Pons (tissue), 1 donor: ENCODE results near the gene EXOC7.

Experiments used
- DNase-seq: peaks from one replicate; pipeline ENCODE4 v3.0.0-alpha.2; 2016; ENCODE audit warnings: low spot score

EXOC7 gene

DNA sequence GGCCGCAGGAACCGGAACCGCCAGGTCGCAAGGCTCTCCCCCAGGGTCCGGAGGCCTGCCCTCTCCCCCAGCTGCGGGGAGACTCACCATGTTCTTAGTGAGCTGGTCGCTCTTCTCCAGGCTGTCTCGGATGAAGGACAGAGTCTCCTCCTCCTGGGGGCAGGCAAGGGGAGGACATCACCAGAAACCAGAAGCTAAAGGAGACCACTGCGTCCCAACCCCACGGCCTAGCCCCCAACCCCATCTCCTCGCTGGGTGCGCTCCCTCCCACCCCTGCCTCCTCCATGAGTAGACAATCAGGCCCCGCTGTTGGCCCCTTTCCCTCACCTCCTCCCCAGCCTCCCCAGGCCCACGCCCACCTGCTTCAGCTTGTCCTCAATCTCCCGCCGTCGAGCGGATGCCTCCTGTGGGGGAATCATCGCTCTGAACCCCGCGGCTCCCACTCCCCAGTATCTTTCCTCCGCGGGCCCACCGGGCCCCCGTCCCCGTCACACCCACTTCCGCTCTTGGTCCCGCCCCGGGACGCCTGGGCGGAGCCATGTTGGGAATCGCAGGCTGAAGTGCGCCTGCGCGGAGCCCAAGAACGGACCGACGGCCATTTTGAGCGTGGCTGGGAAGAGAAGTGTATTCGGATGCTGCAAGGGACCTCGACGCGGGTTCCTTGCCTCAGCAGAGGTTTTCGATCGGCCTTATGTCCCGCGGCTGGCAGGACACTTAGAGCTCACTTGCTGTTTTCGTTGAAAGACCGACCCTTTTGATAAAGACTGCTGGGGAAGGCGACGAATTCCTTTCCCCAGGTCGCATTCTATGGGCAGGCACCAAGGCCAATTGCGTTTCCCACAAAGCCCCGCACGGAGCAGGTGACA, at the start of gene EXOC7:
Gene EXOC7 (minus strand): TSS at position 514 of the 866 bp plus-strand sequence. CDS start 95 bp downstream, at position 419.
- DNase-seq: peak; percentile 95

DNA sequence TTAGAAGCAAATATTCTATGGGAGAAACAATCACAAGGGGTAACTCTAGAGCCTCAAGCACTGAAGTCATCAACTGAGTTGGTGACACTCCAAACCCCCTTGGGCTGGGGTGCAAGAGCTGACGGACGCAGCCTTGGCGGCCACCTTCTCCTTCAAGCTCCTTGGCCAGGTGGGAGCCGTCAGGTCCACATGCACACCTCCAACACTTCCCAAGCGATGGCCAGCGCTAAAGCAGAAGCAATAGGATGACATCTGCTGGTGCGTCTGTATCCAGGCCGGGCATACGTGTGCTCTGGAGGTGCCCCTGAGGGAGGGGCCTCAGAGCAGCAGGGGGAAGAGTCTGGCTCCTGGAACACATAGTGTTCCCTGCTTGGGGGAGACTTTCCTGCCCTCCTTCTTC, 49.6 kb upstream of the EXOC7 start:
- DNase-seq: no peak

GRCh38 chr17:76152591-76152990, 49.0 kb upstream of the EXOC7 start:
- DNase-seq: peak; percentile 53

GRCh38 chr17:76151896-76152454, 48.4 kb upstream of the EXOC7 start:
- DNase-seq: no peak

DNA sequence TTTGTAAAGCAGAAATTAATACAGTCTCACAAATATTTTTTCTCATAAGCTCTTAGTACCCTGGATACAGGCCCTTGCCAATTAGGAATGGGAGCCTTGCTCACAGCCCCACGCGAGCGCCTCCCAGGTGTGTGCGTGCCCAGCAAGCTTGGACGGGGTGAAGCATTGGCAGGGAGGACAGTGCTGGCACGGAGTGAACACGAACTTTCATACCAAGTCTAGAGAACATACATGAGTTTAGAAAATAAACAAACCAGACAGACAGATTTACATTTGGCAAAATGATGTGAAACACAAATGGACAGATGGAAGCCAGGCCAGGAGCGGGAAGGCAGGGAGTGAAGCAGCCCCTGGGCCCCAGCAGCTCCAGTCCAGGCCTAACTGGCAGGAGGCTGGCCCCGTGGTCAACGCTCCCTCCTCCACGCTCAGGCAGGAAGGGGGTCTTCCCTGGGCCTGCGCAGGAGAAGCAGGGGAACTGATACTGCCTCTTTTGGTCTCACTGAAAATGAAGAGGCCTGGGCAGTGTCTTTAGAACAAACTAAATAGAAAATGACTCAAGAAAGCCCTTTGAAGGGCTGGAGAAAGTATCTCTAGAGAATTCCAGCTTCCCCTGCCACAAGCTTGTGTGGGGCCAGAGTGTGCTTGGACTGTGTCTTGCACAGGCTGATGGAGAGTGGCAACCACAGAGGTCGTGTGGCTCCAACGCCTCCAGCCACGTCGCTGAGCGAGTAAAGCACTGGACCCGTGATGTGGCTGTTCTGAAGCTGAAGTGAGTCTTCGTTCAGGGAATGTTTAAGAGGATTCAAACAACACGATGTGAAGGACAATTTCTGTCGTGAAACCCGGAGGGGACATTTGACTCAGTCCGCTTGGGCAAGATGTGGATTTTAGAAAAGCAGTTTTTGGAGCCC, 47.4 kb upstream of the EXOC7 start:
- no peak for DNase-seq

DNA sequence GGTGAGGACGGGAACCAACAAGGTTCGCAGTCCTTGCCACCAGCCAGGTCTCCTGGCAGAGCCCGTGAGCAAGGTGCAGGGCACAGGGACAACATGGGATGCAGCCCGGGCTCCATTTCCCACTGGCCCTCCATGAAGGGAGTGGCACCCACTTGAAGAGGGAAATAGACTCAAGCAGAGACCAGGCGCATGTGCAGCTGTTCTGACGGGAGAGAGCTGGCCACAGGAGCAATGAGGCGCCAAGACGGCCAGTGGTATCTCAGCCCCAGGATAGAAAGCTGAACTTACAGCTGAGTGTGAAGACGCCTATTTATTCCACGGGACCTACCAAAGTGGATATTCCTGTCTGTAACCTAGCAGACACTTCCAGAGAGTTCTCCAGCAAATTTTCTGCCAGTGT, 45.6 kb upstream of the EXOC7 start:
- DNase-seq: no peak

GRCh38 chr17:76148015-76148326, 44.4 kb upstream of the EXOC7 start:
- DNase-seq: no peak

- no peak for DNase-seq
Measured at GRCh38 chr17:76147211-76148014, 43.8 kb upstream of the EXOC7 start.

DNA sequence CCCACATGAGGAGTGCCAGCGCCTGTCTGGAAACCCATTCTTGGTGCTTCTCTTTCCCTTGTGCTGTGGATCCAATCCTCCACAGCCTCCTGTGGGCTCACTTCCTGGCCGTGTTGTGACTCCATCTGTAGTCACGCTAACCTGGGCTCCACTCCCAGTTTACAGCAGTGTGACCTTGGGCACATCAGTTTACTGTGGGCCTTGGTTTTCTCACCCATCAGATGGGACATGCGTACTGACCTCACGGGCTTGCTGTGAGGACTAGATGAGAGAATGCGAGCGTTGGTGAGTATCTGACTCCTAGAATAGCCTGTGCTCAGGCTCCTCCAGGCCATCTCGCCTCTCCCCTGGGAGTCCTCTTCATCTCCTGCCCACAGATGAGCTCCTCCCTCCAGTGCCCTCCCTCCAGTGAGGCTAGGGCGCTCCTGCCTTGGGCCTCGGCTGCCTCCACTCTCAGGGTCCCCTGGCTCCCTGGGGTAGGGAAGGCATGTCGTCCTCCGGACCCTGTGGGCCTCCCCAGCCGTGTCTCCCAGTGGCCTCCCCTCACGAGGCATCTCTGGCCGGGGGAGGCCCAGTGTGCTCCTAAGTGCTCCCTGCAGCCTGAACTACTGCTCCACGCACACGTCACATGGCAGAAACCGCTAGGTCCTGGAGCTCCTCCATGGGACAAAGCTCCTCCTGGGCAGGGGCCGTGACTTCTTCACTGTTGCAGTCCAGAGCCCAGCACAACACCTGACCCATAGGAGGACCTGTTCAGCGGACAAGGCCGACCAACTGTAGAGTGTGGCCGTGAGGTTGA, 42.7 kb upstream of the EXOC7 start:
- DNase-seq: no peak

DNA sequence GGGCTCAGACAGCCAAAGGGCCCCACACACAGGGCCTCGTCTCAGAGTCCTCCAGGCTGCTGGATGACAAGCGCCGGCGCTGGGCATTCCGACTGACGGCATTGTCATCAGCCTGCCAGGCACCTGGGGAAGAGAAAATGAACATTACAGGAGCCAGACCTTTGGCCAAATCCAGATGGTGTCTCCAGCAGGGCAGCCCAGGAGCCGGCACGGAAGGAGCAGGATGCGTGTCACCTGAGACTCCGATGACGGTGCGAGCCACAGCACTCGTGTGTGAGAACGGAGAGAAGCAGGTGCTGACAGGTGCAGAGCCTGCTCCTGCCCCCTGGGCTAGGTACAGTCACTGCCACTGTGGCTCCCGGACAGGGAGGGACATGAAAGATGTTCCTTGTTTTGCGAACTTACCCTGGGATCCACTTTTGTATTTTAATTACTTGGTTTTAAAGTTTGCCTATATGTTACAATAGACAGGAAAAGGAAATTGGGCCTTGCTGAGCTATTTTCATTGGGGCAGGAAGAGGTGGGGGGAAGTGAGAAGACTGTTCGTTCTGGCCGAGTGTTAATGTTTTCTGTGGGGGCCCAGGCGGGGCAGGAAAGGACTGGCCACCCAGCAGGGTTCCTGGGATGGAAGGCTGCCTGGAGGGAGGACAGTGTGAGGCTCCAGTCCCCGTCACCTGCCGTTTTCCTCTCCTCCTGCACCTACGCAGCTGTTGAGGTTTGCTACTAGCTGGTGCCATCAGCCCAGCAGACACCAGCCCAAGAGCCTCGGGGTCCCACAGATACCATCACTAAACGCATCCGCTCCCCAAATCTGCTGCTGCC, 41.9 kb upstream of the EXOC7 start:
- DNase-seq: no peak

- DNase-seq: no peak
Measured at GRCh38 chr17:76142585-76143041, 39.0 kb upstream of the EXOC7 start.

GRCh38 chr17:76142039-76142584, 38.5 kb upstream of the EXOC7 start:
- no peak for DNase-seq

GRCh38 chr17:76141212-76142038, 37.8 kb upstream of the EXOC7 start, which contains the start of gene FOXJ1:
Gene FOXJ1, minus strand, starts transcription at chr17:76141245. Its CDS starts 850 bp downstream, at chr17:76140395.
- peak; percentile 89 for DNase-seq

DNA sequence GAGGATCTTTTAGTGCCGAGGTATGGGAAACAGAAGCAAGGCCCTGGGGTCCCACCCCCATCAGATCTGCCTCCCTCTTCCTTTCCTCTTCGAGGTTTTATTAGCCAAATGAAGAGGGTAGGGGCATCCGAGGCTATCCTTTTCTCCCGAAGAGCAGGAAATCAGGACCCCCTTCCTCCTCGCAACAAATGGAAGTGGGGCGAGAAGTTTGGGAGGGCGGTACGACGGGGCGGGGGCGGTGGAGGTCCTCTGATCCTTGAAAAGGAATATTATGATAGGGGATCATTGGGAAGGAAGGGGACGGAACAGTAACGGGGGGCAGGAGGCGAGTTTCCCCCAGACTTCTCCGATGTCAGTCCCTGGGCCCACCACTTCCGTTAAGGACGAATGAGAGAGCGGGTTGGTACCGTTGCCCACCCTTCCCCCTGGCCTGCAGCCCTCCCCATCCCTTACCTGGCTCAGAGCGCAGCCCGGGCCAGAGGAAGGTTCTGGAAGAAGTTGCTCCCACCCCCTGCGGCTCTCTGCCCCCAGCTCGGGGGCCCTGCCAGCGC, 37.1 kb upstream of the EXOC7 start:
- DNase-seq: no peak

- DNase-seq: no peak
Measured at GRCh38 chr17:76139801-76140660, 36.4 kb upstream of the EXOC7 start.

DNA sequence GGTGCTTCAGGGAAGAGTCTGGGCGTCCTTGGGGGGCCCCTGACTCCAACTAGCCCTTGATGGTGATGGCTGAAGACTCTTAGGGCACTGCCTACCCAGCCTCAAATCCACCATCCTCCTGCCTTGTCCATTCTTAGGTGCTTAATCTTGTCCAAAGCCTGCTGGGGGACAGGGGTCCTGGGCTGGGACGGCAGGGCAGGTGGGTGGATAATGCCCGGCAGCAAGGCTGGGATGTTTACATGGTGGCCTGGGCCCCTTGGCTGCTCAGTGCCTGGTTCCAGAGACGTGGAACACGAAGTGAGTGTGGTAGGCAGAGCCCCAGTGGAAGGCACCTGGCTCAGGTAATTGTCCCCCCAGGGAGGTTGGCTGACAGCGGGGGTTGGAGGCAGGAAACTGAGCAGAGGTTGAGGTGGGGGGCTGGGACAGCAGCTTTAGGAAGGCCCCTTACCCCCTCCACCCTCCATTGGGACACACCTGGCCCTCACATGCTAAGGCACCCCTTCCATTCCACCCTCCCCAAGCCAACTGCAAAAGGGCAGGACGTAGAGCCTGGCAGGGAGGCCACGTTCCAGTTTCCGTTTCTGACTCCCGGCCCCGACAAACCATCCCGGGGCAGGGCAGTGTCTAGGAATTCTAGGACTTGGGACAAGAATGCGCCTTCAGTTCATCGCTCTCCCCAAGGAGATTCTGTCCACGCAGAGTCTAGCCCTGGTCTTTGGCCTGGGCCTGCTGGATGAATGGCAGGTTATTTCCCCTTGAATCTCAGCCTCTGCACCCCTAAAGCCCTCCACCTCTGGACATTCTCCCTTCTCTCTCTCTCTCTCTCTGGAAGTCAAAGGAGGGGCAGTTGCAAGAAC, 35.5 kb upstream of the EXOC7 start:
- no peak for DNase-seq
